SU-DHL-6 (cell line): Measurements from ENCODE around the gene GDPGP1.

Experiments used
- H2AFZ ChIP-seq: fragments of 200-600 bp; sonication (generic); 2 replicates; pipeline ENCODE4 v1.6.1; 2014; ENCODE audit warnings: low read depth, mild to moderate bottlenecking, moderate library complexity, mixed read lengths, antibody characterized with exemption, low read length; ENCODE audit not compliant: severe bottlenecking
- H3F3A ChIP-seq: fragments of 200-600 bp; shearing (Covaris generic); 2 replicates; pipeline ENCODE4 v1.6.0; 2016; ENCODE audit warnings: antibody characterized with exemption, mild to moderate bottlenecking; ENCODE audit not compliant: insufficient read depth
- H3K27ac ChIP-seq: fragments of 200-600 bp; sonication (generic); 2 replicates; pipeline ENCODE4 v1.5.1; 2016; ENCODE audit warnings: low read depth, mild to moderate bottlenecking, low read length, moderate library complexity, mixed read lengths
- H3K27me3 ChIP-seq: fragments of 200-600 bp; sonication (generic), shearing (Covaris generic); 2 replicates; pipeline ENCODE4 v1.6.0; 2014; ENCODE audit warnings: mild to moderate bottlenecking, low read length
- H3K36me3 ChIP-seq: fragments of 200-600 bp; sonication (generic); 2 replicates; pipeline ENCODE4 v1.6.1; 2014; ENCODE audit warnings: mild to moderate bottlenecking, low read length, mixed read lengths
- H3K4me2 ChIP-seq: fragments of 300-600, 200-600 bp; shearing (Covaris generic), sonication (generic); 2 replicates; pipeline ENCODE4 v1.6.0; 2014; ENCODE audit warnings: low read length, low read depth, mild to moderate bottlenecking; ENCODE audit not compliant: poor library complexity, severe bottlenecking
- H3K4me3 ChIP-seq: fragments of 200-600 bp; sonication (generic); 2 replicates; pipeline ENCODE4 v1.5.1; 2014; ENCODE audit warnings: antibody characterized with exemption, low read length, mild to moderate bottlenecking, mixed read lengths; ENCODE audit not compliant: insufficient read depth, poor library complexity, severe bottlenecking
- H3K79me2 ChIP-seq: fragments of 200-600 bp; sonication (generic); 2 replicates; pipeline ENCODE4 v1.6.1; 2014; ENCODE audit warnings: mild to moderate bottlenecking, low read length, moderate library complexity; ENCODE audit not compliant: insufficient read depth
- H3K9ac ChIP-seq: fragments of 200-600 bp; sonication (generic); 2 replicates; pipeline ENCODE4 v1.7.0; 2014; ENCODE audit warnings: mild to moderate bottlenecking, low read length
- H3K9me2 ChIP-seq: fragments of 200-600 bp; sonication (generic); replicated peaks from 2 replicates; pipeline ENCODE4 v1.6.1; 2014; ENCODE audit warnings: low read length; ENCODE audit not compliant: insufficient read depth
- H3K9me3 ChIP-seq: fragments of 200-600 bp; sonication (generic); 2 replicates; pipeline ENCODE4 v1.6.1; 2014; ENCODE audit warnings: low read length, mixed read lengths; ENCODE audit not compliant: insufficient read depth
- H4K20me1 ChIP-seq: fragments of 200-600 bp; sonication (generic); 2 replicates; pipeline ENCODE4 v1.6.1; 2014; ENCODE audit warnings: low read depth, mild to moderate bottlenecking, antibody characterized with exemption, low read length, moderate library complexity, mixed read lengths
- CTCF ChIP-seq: fragments of 200-600 bp; sonication (generic); IDR thresholded peaks from one replicate; pipeline ENCODE4 v1.5.1; 2017; ENCODE audit warnings: antibody characterized with exemption, mild to moderate bottlenecking, low read length, moderate library complexity; ENCODE audit not compliant: insufficient read depth, poor library complexity, severe bottlenecking
- EZH2phosphoT487 ChIP-seq: fragments of 200-600 bp; sonication (generic), shearing (Covaris generic); conservative IDR thresholded peaks from 2 replicates; pipeline ENCODE4 v1.6.1; 2018; ENCODE audit warnings: mild to moderate bottlenecking, antibody characterized with exemption, low read length, moderate library complexity, mixed read lengths

Gene GDPGP1

GRCh38 chr15:90232941-90233386 lies 1.0 kb upstream of the GDPGP1 start:
- no peaks in the 10 kb centered on the region for H3K27me3 ChIP-seq
- H3K9me3 ChIP-seq = no peaks in the 10 kb centered on the region
- H2AFZ ChIP-seq = peak overlapping the region; percentile 62
- H3K9ac ChIP-seq = peak overlapping the region; percentile 69
- no peaks in the 10 kb centered on the region; the same call in 1 of the 2 replicates for H3F3A ChIP-seq
- no peaks in the 10 kb centered on the region for H3K9me2 ChIP-seq
- peak overlapping the region; percentile 76 for H3K4me2 ChIP-seq
- no peaks in the 10 kb centered on the region for H4K20me1 ChIP-seq
- no peak for TF ChIP-seq CTCF
- no peak for TF ChIP-seq EZH2phosphoT487
- H3K79me2 ChIP-seq = no peaks in the 10 kb centered on the region
- peak overlapping the region; percentile 76 for H3K4me3 ChIP-seq
- no peaks in the 10 kb centered on the region for H3K36me3 ChIP-seq
- H3K27ac ChIP-seq = no peak overlapping the region

GRCh38 chr15:90233387-90234095 lies 468 bp upstream of the GDPGP1 start, which contains the start of gene CIB1:
Gene CIB1, minus strand, starts transcription at chr15:90233941. Its CDS starts 56 bp downstream, at chr15:90233885.
- Histone ChIP-seq H3K79me2 (no peaks in the 10 kb centered on the region), H3K4me3 (peak within 1 kb of the TSS; percentile 76), H3K9me3 (no peaks in the 10 kb centered on the region), H3K27me3 (no peaks in the 10 kb centered on the region), H3K9ac (peak within 1 kb of the TSS; percentile 69), H3K9me2 (no peaks in the 10 kb centered on the region), H3K4me2 (peak within 1 kb of the TSS; percentile 76), H3K27ac (peak within 1 kb of the TSS; percentile 36), H2AFZ (peak within 1 kb of the TSS; percentile 62), H4K20me1 (no peaks in the 10 kb centered on the region), H3K36me3 (no peaks in the 10 kb centered on the region), H3F3A (no peaks in the 10 kb centered on the region; the same call in 1 of the 2 replicates)
- TF ChIP-seq CTCF (no peak), EZH2phosphoT487 (no peak)

- H3K36me3 ChIP-seq = no peaks in the 10 kb centered on the region
- no peak overlapping the region for H3K4me2 ChIP-seq
- H3K9ac ChIP-seq = no peak overlapping the region
- no peaks in the 10 kb centered on the region; the same call in 1 of the 2 replicates for H3F3A ChIP-seq
- H3K9me2 ChIP-seq = no peaks in the 10 kb centered on the region
- no peak overlapping the region for H3K4me3 ChIP-seq
- no peak overlapping the region for H3K27ac ChIP-seq
- no peaks in the 10 kb centered on the region for H3K79me2 ChIP-seq
- H3K27me3 ChIP-seq = no peaks in the 10 kb centered on the region
- TF ChIP-seq CTCF (no peak), EZH2phosphoT487 (no peak)
- H4K20me1 ChIP-seq = no peaks in the 10 kb centered on the region
- no peaks in the 10 kb centered on the region for H3K9me3 ChIP-seq
- H2AFZ ChIP-seq = no peak overlapping the region
Measured at GRCh38 chr15:90239371-90239770, 5.4 kb downstream of the GDPGP1 start.
